Neural cell (in vitro differentiated cells): ENCODE data around the gene RACK1.

ENCODE experiments used
- MXI1 ChIP-seq: fragments of 450-650 bp; conservative IDR thresholded peaks from 2 replicates; pipeline ENCODE4 v1.6.1; 2014; ENCODE audit warnings: antibody characterized with exemption, mild to moderate bottlenecking; ENCODE audit not compliant: poor library complexity, severe bottlenecking
- SMC3 ChIP-seq: fragments of 450-650 bp; conservative IDR thresholded peaks from 2 replicates; pipeline ENCODE4 v1.6.1; 2014; ENCODE audit warnings: antibody characterized with exemption, mild to moderate bottlenecking, moderate library complexity; ENCODE audit not compliant: poor library complexity
- TAF1 ChIP-seq: IDR thresholded peaks from 2 replicates; pipeline ENCODE4 v1.6.1; 2012; ENCODE audit warnings: low read depth
- TF ChIP-seq, protein P1 (sequence below): fragments of 450-650 bp; IDR thresholded peaks from 2 replicates; pipeline ENCODE4 v1.5.1; 2014; ENCODE audit warnings: antibody characterized with exemption, mild to moderate bottlenecking, moderate library complexity; ENCODE audit not compliant: poor library complexity, severe bottlenecking

DNA sequence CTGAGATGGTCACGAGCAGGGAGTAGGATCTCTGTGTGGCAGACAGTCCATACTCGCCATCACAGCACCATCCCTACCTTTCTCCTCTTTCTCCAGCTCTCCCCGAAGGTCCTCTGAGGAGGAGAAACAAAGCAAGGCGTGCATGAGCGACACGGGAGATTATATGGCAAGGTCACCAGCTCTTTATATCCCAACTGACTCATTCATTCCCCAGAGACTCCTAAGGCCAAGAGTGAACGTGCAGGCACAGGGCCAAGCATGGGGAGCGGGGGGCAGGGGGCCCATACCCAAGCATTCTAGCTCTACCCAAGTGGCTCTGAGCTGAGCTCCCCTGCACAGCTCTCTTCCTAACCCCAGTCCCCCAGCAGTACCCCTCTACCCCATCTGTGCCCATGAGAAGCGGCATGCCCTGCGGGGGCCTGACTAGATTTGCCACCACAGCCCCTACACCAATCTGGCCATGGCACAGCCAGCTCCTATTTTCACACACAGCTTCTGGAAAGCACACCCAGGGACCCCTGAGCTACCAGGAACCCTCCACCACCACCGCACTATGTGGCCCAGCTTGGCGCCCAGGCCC lies 45.5 kb downstream of the RACK1 start:
- TF ChIP-seq TAF1 (no peak), SMC3 (no peak), MXI1 (no peak)
- TF ChIP-seq, protein P1, sequence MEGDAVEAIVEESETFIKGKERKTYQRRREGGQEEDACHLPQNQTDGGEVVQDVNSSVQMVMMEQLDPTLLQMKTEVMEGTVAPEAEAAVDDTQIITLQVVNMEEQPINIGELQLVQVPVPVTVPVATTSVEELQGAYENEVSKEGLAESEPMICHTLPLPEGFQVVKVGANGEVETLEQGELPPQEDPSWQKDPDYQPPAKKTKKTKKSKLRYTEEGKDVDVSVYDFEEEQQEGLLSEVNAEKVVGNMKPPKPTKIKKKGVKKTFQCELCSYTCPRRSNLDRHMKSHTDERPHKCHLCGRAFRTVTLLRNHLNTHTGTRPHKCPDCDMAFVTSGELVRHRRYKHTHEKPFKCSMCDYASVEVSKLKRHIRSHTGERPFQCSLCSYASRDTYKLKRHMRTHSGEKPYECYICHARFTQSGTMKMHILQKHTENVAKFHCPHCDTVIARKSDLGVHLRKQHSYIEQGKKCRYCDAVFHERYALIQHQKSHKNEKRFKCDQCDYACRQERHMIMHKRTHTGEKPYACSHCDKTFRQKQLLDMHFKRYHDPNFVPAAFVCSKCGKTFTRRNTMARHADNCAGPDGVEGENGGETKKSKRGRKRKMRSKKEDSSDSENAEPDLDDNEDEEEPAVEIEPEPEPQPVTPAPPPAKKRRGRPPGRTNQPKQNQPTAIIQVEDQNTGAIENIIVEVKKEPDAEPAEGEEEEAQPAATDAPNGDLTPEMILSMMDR, result no peak
